MM.1S (cell line): Measurements from ENCODE around the gene DCTN1.

ENCODE experiments used
- CTCF ChIP-seq: fragments of 300-600 bp; sonication (generic); IDR thresholded peaks from 2 replicates; pipeline ENCODE4 v1.5.1; 2016; ENCODE audit warnings: antibody characterized with exemption, low read length, mixed read lengths
- EZH2 ChIP-seq: fragments of 300-600 bp; sonication (generic); optimal IDR thresholded peaks from 2 replicates; pipeline ENCODE3; 2017; ENCODE audit warnings: low read depth, mild to moderate bottlenecking, antibody characterized with exemption, low read length, mixed read lengths

GRCh38 chr2:74420006-74420405 is 39.9 kb upstream of the DCTN1 start:
- TF ChIP-seq CTCF: no peak
- TF ChIP-seq EZH2: no peak
